HG03520 (cell line): ENCODE measurements around the gene ANKRD34A.

Source experiments
- ATAC-seq: cut with Tn5 transposase; IDR thresholded peaks from one replicate; pipeline ENCODE4 v1.9.1; 2021; ENCODE audit warnings: mild to moderate bottlenecking, moderate library complexity; ENCODE audit not compliant: unreplicated experiment

The ANKRD34A gene

GRCh38 chr1:145912128-145912641, 52.2 kb downstream of the ANKRD34A start:
- ATAC-seq = no peak
